ENCODE results near the gene GASK1A.

GRCh38 chr3:43074482-43074881, 95.4 kb downstream of the GASK1A start:
- no peak for TF ChIP-seq CTCF (conservative IDR thresholded peaks at IDR 0.05; ENCODE audit: low read depth, low read length)
- TF ChIP-seq EZH2 (IDR thresholded peaks at IDR 0.05; ENCODE audit: borderline replicate concordance, low read depth, low read length, poor library complexity, severe bottlenecking), result no peak

Data from A673 (cell line).